CD4-positive, alpha-beta T cell treated with Interleukin-12 subunit alpha and Interleukin-12 subunit beta, for 1 hour (primary cell): ENCODE data around the gene RNF213.
"Not testable (repeated sequence)": the region's sequence is repeated elsewhere in the genome, so short reads cannot be mapped to it uniquely, and the experiment has no call there.

Source experiments
- DNase-seq: peaks from one replicate; pipeline ENCODE4 v3.0.0-alpha.2; 2020

Gene RNF213

GRCh38 chr17:80272366-80272765, 11.7 kb downstream of the RNF213 start:
- DNase-seq, result no peak

- DNase-seq, result no peak
Observed at GRCh38 chr17:80274331-80274730, 13.7 kb downstream of the RNF213 start.

GRCh38 chr17:80274871-80275449, 14.3 kb downstream of the RNF213 start:
- DNase-seq, result no peak

- not testable (repeated sequence) for DNase-seq
Observed at GRCh38 chr17:80275857-80276256, 15.2 kb downstream of the RNF213 start.

GRCh38 chr17:80277751-80278671, 17.4 kb downstream of the RNF213 start:
- DNase-seq, result no peak

GRCh38 chr17:80279895-80280294, 19.2 kb downstream of the RNF213 start:
- no peak for DNase-seq

- DNase-seq, result no peak
Observed at GRCh38 chr17:80281516-80281915, 20.9 kb downstream of the RNF213 start.

- no peak for DNase-seq
Observed at GRCh38 chr17:80283116-80283852, 22.6 kb downstream of the RNF213 start.

GRCh38 chr17:80284631-80285030, 24.0 kb downstream of the RNF213 start:
- no peak for DNase-seq

- DNase-seq, result no peak
Observed at GRCh38 chr17:80285237-80285920, 24.7 kb downstream of the RNF213 start.

- DNase-seq, result no peak
Observed at GRCh38 chr17:80286638-80286960, 25.9 kb downstream of the RNF213 start.

GRCh38 chr17:80287038-80287437, 26.4 kb downstream of the RNF213 start:
- no peak for DNase-seq

GRCh38 chr17:80287806-80288567, 27.3 kb downstream of the RNF213 start:
- no peak for DNase-seq

GRCh38 chr17:80289616-80290015, 29.0 kb downstream of the RNF213 start:
- DNase-seq, result no peak

- DNase-seq, result no peak
Observed at GRCh38 chr17:80290156-80290555, 29.5 kb downstream of the RNF213 start.

GRCh38 chr17:80291260-80291659, 30.6 kb downstream of the RNF213 start:
- DNase-seq, result no peak

- no peak for DNase-seq
Observed at GRCh38 chr17:80291691-80292487, 31.2 kb downstream of the RNF213 start.

- DNase-seq, result no peak
Observed at GRCh38 chr17:80292521-80292971, 31.9 kb downstream of the RNF213 start.

GRCh38 chr17:80294210-80294609, 33.6 kb downstream of the RNF213 start:
- no peak for DNase-seq

GRCh38 chr17:80294653-80295052, 34.0 kb downstream of the RNF213 start:
- DNase-seq, result no peak

GRCh38 chr17:80295146-80295545, 34.5 kb downstream of the RNF213 start:
- no peak for DNase-seq
